SK-N-SH (cell line): ENCODE data around the gene UBE3C.

Experiments used
- YY1 ChIP-seq: IDR thresholded peaks from 2 replicates; pipeline ENCODE4 v1.4.0; 2012; ENCODE audit warnings: low read depth, mild to moderate bottlenecking
- TF ChIP-seq, protein P1 (sequence below): IDR thresholded peaks from 2 replicates; pipeline ENCODE4 v1.4.0; 2012; ENCODE audit warnings: low read depth, borderline replicate concordance

DNA sequence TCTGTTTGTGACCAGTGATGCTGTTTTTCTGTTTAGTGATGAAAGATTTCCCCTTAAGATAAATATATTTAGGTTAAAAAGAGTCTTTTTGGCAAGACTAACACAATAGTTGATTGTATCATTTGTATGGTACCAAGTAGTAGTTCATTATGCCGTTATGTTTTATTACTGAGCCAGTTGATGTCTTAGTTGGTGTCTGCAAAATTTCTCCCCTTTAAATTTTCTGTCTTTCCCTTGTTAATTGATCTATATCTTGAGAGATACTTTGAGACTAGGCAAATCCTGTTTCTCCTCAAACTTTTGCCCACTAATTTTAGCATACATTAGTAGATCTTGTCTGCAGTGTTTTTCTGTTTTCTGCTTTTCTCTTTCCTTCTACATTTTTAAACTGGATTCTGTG lies 21.7 kb downstream of the UBE3C start:
- no peak for TF ChIP-seq YY1
- TF ChIP-seq, protein P1, sequence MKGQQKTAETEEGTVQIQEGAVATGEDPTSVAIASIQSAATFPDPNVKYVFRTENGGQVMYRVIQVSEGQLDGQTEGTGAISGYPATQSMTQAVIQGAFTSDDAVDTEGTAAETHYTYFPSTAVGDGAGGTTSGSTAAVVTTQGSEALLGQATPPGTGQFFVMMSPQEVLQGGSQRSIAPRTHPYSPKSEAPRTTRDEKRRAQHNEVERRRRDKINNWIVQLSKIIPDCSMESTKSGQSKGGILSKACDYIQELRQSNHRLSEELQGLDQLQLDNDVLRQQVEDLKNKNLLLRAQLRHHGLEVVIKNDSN: no peak
